CD4-positive, alpha-beta T cell treated with Interleukin-21 for 1 hour (primary cell): ENCODE results near the gene LPA.
"Not testable (repeated sequence)": the region's sequence is repeated elsewhere in the genome, so short reads cannot be mapped to it uniquely, and the experiment has no call there.

ENCODE experiments used
- DNase-seq: peaks from one replicate; pipeline ENCODE4 v3.0.0-alpha.2; 2020

LPA gene, protein sequence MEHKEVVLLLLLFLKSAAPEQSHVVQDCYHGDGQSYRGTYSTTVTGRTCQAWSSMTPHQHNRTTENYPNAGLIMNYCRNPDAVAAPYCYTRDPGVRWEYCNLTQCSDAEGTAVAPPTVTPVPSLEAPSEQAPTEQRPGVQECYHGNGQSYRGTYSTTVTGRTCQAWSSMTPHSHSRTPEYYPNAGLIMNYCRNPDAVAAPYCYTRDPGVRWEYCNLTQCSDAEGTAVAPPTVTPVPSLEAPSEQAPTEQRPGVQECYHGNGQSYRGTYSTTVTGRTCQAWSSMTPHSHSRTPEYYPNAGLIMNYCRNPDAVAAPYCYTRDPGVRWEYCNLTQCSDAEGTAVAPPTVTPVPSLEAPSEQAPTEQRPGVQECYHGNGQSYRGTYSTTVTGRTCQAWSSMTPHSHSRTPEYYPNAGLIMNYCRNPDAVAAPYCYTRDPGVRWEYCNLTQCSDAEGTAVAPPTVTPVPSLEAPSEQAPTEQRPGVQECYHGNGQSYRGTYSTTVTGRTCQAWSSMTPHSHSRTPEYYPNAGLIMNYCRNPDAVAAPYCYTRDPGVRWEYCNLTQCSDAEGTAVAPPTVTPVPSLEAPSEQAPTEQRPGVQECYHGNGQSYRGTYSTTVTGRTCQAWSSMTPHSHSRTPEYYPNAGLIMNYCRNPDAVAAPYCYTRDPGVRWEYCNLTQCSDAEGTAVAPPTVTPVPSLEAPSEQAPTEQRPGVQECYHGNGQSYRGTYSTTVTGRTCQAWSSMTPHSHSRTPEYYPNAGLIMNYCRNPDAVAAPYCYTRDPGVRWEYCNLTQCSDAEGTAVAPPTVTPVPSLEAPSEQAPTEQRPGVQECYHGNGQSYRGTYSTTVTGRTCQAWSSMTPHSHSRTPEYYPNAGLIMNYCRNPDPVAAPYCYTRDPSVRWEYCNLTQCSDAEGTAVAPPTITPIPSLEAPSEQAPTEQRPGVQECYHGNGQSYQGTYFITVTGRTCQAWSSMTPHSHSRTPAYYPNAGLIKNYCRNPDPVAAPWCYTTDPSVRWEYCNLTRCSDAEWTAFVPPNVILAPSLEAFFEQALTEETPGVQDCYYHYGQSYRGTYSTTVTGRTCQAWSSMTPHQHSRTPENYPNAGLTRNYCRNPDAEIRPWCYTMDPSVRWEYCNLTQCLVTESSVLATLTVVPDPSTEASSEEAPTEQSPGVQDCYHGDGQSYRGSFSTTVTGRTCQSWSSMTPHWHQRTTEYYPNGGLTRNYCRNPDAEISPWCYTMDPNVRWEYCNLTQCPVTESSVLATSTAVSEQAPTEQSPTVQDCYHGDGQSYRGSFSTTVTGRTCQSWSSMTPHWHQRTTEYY (N-terminal part only)

DNA sequence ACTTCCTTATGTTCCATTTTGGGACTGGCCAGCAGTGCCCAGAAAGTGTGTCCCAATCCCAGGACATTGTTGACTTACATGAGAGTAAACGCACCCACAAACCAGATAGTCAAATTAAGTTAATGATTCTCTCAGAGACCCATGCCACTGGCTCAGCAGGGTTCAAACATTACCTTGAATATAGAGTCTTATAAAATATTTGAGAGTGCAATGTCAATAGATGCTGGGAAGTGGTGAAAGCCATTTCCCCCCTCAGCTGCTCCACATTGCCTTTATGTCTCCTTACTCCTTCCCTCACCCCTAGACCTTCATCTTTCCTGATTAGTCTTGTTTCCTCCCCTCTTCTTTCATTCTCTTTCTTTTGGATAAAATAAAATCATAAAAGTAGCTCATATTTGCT is at the start of gene LPA:
LPA (minus strand) TSS at position 78 of the 400 bp plus-strand sequence; CDS start at position 17, 61 bp downstream.
- not testable (repeated sequence) for DNase-seq

DNA sequence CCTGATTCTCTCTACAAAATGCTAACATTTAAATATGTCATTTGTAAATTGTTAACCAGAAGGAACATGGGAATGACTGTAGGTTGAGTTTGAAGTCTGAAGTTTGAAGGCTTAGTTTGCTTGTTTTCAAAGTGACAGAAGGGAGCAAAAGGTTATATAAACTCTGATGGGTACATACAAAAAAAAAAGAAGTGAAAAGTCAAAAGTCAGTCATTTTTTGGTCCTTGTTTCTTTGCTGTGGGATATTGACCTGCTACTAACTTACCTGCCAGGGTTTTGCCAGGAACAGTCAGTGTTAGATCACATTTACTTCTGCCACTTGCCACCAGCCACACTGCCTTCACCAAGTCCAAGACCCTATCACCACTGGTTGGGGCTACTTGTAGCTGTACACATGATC is 44.9 kb upstream of the LPA start:
- DNase-seq: not testable (repeated sequence)

DNA sequence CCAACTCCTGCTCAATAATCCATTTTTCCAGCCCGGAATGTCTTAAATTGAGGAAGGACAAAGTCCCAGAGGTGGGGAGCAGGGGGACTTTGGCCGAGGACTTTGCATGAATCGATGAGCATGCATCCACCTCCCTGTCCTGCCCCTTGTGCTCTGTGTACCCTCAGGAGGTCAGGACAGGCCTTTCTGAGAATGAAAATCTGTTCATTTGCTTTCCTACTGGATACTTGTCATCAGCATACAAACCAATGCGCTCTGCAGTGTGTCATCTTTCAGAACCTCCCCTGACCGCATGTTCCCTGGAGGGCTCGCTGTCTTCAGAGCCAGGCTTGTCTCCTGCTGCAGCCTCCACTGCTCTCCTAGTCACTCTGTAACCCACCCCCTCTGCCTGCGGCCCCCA is 40.6 kb upstream of the LPA start:
- not testable (repeated sequence) for DNase-seq

DNA sequence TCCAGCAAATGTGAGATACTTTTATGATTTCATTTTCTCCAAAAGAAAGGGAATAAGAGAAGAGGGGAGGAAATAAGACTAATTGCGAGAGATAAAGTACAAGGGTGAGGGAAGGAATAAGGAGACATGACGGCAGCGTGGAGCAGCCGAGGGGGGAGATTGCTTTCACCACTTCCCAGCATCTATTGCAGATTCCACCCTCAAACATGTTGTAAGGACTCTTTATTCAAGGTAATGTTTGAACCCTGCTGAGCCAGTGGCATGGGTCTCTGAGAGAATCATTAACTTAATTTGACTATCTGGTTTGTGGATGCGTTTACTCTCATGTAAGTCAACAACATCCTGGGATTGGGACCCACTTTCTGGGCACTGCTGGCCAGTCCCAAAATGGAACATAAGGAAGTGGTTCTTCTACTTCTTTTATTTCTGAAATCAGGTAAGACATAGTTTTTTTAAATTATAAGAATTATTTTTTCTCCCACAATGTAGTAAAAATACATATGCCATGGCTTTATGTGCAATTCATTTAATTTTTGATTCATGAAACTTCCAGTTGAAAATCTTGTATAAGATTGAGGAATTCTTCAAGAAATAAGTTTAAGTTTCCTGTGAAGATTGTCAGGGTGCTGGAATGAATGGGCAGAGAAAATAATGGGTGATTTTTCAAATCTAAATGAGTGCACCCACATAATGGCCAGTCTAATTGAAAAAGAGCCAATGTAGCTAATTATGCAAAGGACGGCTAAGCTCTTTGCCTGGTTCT is 38.0 kb upstream of the LPA start, which contains the start of gene PLG:
PLG (plus strand) TSS at position 327 of the 763 bp plus-strand sequence; CDS start at position 388, 61 bp downstream.
- DNase-seq: not testable (repeated sequence)

DNA sequence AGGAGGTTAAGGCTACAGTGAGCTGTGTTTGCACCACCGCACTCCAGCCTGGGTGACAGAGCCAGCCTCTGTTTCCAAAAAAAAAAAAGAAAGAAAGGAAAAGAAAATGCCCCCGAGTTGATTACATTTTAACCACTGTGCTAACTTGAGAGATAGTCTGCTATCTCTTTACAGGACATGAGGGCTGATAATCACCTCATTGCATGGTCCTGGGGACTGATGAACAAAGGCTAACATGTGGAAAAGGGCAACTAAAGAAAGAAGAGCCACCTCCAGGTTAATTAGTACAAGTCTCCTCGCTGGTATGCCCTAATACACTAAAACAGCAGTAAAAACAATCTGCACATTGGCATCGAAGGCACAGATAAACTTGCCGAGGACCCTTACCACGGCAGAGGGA is 33.8 kb upstream of the LPA start:
- DNase-seq: no peak

DNA sequence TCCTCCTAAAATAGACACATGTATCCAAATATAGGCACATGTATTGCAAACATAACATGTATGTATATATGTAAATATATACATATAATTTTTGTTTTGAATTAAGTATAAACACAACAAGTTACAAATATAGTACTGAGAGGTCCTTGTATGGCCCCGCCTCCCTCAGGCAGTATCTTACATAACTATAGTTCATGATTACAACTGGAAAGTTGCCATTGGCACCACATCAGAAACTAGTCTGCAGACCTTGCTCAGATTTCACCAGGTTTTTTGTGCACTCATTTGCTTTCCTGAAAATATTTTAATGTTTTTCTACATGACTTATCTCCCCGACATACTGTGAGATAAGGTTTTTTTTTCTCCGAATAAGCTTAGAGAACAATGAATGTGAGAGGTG is 32.8 kb upstream of the LPA start:
- not testable (repeated sequence) for DNase-seq

DNA sequence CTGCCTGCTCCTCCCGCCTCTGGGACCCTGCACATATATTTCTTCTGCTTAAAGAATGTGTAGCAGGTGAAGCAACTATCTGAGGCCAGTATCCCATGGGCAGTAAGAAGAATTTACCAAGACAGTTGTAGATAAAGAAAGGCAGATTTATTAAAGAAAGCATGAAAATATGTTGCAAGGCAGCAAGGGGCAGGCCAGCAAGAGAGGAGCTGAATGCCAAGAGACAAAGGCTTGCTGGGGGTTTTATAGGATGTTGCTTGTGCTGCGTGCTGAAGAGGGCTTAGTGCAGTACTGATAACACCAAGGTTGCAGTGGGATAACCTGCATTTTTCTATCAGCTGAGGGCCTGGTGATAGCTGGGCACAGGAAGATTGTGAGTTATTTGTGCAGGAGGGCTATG is 31.5 kb upstream of the LPA start:
- DNase-seq: not testable (repeated sequence)

DNA sequence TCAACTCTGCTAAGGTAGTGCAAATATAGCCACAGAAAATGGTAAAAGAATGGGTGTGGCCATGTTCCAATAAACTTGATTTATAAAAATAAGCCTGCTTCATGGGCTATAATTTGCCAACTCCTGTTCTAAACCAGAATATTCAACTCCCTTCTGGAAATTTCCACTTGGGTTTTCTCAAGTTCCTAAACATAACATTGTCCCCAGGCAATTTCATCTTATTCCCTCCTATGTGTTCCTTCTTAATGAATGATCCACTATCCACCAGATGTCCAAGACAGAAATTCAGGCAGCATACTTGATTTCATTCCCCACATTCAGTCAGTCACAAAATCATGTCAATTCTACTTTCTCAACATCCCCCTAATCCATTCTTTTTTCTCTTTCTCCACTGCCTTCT is 30.9 kb upstream of the LPA start:
- not testable (repeated sequence) for DNase-seq

DNA sequence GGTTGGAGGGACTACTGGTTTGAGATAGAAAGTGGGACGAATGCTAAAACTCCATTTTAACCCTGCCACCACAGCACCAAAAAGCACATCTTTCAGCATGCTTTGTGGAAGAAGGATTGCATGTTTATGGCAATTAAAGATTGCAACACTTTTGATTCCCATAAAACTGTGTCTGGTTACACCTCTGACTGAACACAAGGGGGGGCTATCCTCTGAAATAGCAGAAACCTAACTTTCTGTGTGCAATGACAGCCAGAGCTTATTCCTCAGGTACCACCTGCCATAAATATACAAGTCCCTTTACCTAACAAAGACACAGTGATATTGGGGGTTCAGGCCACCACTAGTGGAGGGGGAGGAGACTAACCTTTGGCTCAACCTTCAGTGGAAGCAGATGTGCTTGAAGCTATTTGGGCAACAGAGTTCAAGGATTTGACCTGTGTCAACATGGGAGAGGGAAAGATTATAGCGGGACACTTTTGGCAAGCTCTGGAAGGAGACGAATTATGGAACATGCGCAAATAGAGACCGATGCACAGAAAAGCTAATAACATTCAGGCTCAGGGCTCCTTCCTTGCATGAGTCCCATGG is 28.4 kb upstream of the LPA start:
- DNase-seq: no peak

DNA sequence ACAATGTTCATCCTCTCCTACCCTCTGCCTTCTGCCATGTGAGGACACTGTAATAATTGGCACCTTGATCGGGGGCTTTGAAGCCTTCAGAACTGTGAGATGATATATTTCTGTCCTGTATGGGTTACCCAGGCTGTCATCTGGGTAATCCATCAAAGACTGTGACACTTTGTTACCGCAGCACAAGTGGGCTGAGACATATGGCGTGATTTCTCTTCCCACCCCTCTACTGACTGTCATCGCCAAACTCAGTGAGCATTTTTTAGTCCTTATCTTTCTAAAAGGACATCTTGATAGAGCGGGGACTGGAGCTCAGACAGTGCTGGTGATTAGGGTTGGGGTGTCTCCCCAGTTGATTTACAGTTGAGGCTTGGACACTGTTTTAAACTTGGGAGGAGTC is 27.5 kb upstream of the LPA start:
- no peak for DNase-seq

DNA sequence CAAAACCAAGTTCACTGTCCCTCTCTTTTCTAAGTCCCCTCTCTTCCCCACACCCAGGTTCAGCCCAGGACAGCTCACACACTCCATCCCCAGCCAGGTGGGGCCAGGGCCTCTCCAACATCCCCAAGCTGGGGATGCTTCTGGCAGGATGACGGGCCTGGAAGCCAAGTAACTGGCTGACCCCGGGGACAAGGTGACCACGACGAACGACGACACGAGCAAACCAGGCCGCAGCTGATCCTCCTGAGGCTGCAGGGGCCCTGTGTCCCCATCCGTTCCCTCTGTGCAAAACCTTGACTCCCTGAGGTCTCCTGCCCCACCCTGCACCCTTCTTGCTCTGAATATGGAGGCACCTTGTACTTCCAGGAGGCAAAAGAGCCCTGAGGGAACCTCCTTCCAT is 26.4 kb upstream of the LPA start:
- no peak for DNase-seq

DNA sequence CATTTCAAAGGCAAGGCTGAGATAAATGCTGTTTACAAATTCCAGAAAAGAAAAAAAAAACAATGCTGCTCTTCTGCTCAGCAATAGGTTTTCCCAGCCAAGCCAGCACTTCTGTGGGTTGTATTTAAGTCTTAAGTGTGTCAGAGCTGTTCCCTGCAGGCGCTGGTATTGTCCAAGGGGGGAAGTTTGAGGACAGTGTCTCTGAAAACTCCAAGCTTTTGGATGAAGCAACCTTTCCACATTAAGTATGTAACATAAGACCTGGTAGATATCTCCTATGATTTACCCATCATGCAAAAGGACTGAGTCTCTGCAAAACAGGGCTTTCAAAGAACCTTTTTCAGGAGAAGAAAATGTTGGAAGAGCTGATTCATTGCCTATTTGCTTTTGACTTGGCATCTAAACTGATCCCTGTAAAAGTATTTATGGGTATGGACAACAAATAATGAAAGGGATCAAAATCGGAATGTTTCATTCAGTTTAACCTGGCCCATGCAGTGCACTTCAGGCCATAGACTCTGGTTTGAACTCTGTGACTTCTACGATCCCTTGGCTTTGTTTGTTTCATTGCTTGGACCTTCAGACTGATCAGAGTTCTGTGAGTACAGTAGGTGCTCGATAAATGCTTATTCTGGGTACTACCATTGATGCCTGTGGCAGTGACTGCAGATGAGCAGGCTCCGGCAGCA is 21.8 kb upstream of the LPA start:
- no peak for DNase-seq

DNA sequence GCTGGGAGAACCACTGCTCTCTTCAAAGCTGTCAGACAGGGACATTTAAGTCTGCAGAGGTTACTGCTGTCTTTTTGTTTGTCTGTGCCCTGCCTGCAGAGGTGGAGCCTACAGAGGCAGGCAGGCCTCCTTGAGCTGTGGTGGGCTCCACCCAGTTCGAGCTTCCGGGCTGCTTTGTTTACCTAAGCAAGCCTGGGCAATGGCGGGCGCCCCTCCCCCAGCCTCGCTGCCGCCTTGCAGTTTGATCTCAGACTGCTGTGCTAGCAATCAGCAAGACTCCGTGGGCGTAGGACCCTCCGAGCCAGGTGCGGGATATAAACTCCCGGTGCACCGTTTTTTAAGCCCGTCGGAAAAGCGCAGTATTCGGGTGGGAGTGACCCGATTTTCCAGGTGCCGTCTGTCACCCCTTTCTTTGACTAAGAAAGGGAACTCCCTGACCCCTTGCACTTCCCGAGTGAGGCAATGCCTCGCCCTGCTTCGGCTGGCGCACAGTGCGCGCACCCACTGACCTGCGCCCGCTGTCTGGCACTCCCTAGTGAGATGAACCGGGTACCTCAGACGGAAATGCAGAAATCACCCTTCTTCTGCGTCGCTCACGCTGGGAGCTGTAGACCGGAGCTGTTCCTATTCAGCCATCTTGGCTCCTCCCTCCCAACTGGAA is 21.2 kb upstream of the LPA start:
- not testable (repeated sequence) for DNase-seq

DNA sequence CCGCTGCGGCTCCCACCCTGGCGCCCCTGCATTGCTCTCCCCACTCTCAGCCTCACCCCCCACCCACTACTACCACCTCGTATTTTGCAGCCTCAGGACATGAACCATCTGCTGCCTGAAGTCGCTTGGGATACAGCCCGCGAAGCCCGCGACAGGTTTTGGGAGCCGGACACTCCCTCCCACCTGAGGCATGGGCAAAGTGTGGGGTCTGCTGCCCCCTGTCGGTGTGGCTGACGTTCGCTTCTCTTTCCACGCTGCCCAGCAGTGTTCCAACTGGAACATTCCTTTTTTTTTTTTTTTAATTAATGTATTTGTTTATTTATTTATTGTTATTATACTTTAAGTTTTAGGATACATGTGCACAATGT is 15.3 kb upstream of the LPA start:
- DNase-seq: no peak

DNA sequence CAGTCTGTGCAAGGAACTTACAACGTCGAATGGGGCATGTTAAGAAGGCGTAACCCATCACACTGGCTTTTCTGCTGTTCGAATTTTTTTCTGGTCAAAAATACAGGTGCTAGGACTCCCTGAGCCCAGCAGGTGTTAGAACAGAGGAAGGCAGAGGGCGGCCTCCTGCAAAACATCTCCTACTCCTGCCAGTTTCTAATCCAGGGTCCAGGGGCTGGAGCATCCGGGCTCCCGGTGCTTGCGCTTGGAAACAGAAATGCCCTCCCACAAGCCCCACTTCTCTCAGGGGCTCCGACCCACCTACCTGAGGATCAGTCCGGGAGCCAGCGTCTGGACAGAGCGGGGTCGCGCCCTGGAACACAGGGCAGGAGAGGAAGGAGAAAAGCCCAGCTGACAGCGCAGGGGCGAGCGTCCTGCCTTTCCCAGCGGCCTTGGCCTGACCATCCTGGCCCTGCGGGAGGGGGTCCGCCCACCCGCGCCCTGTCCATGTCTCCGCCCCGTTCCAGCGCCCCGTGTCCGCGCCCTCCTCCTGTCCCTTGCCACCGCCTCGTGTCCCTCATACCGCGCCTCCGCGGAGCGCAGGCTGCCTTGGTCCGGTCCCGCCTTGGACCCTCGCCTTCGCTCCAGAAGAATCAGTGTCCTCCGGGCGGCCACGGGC is 14.8 kb upstream of the LPA start:
- no peak for DNase-seq

DNA sequence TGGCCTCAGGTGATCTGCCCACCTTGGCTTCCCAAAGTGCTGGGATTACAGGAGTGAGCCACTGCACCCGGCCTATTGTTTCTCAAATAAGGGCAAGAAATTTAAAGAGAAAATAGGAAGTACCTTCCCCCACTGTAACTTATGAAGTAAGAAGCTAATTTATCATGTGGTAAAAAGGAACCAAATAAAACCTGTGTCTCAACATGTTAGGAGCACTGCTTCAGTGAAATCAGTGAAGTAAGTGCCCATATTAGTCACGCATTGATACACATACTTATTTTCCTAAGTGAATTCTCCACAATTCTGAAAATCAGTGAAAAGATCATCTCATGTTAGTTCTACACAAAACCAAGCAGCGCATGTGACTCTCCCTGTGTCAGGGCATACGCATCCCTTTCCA is 14.2 kb upstream of the LPA start:
- DNase-seq: no peak

DNA sequence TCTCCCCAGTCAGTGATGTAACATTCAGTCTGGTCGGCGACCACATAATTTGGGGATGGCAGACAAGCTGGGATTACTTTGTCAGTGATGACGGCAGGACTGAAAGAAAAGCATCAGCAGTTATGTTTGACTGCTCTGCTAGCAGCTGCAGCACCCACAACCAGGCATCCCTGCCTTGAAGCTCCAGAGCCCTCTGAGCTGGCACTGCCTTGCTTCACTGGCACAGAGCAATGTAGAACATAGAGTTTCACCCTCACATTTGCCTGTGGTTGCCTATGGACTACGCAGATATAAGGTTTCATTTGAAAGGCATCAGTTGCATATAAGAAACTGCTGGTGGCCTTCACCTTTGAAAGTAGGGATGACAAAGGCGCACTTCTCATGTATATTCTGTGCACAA is 12.3 kb upstream of the LPA start:
- DNase-seq: not testable (repeated sequence)

DNA sequence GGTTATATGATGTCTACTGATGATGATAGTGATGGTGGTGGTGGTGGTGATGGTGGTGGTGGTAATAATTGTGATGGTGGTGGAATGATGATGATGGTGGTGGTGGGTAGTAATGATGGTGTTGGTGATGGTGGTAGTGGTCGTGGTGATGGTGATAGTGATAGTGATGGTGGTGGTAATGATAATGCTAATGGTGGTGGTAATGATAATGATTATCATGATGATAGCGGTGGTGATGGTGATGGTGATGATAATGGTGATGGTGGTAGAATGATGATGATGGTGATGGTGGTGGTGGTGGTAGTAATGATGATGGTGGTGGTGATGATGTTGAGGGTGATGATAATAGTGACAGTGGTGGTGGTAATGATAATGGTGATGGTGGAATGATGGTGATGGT is 4.5 kb upstream of the LPA start:
- no peak for DNase-seq

DNA sequence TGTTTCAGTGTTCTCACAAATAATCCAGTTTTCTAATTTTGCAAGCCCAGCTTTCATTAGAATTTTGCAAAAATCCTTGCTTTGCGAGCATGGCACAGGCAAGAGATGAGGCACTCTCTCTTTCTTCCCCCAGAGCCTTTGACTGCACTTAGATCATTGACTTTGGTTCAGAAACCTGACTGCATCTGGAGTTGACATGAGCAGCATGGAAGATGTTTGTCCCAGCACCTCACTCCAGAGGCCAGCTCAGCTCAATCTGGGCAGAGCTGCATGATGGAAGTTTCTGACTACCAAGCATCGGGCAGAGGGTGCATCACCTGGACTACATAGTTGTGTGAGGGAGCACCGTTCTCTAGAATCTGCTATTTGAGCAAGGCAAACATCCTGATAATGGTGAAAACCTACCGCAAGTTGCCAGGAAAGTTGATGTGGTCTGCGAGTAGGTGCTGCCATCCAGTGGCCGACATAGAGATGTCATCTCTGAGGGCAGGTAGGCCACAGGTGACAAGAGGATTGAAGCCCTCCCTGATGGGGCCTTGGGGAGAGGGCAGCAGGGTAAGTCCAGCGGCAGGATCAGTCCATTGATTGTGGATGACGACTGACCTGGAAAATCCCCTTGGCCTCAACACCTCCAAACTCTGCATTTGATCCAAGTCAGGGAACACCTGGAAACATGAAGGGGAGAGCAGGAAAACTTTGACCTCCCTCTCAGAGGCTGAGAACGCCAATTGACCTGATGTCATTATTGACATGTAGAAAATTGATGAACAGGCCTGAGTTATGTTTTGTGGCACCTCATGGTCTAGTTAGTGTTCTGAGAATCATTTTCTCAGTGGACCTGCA is 3.8 kb upstream of the LPA start:
- DNase-seq: peak; percentile 37
